Lung (tissue), 12 donors: ENCODE results near the gene PRSS48. TPM values are rescaled to one million over a fixed set of nuclear protein-coding genes. Genes with fewer than 3 reads are reported as not detected.

Experiments used
- ATAC-seq: fragments of 200-7000 bp; cut with Tn5 transposase; one replicate; pipeline ENCODE4 v1.9.1; 2020; ENCODE audit warnings: moderate number of reproducible peaks; ENCODE audit not compliant: insufficient read depth, low FRiP score
- DNase-seq, 3 donors: peaks; one replicate each; pipeline ENCODE4 v3.0.0-alpha.2; 2013 to 2017
- H3K27ac ChIP-seq, 2 donors: one replicate each; pipeline ENCODE4 v1.5.1; 2013; ENCODE audit warnings: mild to moderate bottlenecking in 2 of 2, moderate library complexity in 2 of 2, control low read depth in 1 of 2, inconsistent platforms in 1 of 2, low read depth in 1 of 2, low read length in 1 of 2
- H3K27me3 ChIP-seq, 3 donors: one replicate each; pipeline ENCODE4 v1.5.1; 2013; ENCODE audit warnings: low read length in 2 of 3; ENCODE audit not compliant: control insufficient read depth in 3 of 3, insufficient read depth in 3 of 3
- H3K36me3 ChIP-seq, 4 donors: one replicate each; pipeline ENCODE4 v1.5.1; 2013; ENCODE audit warnings: low read length in 4 of 4, mild to moderate bottlenecking in 1 of 4, moderate library complexity in 1 of 4; ENCODE audit not compliant: control insufficient read depth in 4 of 4, insufficient read depth in 4 of 4
- H3K4me1 ChIP-seq, 5 donors: one replicate each; pipeline ENCODE4 v1.5.1; 2013; ENCODE audit warnings: low read length in 5 of 5, mild to moderate bottlenecking in 2 of 5, moderate library complexity in 1 of 5; ENCODE audit not compliant: control insufficient read depth in 5 of 5, insufficient read depth in 5 of 5
- H3K4me3 ChIP-seq: one replicate; pipeline ENCODE4 v1.5.1; 2013; ENCODE audit warnings: mild to moderate bottlenecking, control low read depth, moderate library complexity
- H3K9ac ChIP-seq, 2 donors: one replicate each; pipeline ENCODE4 v1.5.1; 2013; ENCODE audit warnings: low read length in 2 of 2, control low read depth in 1 of 2; ENCODE audit not compliant: insufficient read depth in 1 of 2
- H3K9me3 ChIP-seq, 4 donors: one replicate each; pipeline ENCODE4 v1.5.1; 2013; ENCODE audit warnings: low read length in 3 of 4, mild to moderate bottlenecking in 1 of 4, moderate library complexity in 1 of 4; ENCODE audit not compliant: control insufficient read depth in 4 of 4, insufficient read depth in 3 of 4
- WGBS, 2 donors: extraction: QIAGEN DNeasy Blood & Tissue Kit; methylation state at CpG; one replicate each; pipeline ENCODE4 v1.1.7; 2013; 5-methylcytosine and 5-hydroxymethylcytosine counted together
- polyA plus RNA-seq, 2 donors: library from polyadenylated mRNA; stranded (reverse); fragments of 200-250 nt; gene quantifications; one replicate each; pipeline ENCODE4 v1.2.1, GENCODE V29; 2013
- total RNA-seq, 2 donors: library from RNA; depleted of rRNA in 1 of 2; stranded (reverse); fragments of >200 nt in 1 of 2; gene quantifications; one replicate each; pipeline ENCODE4 v1.2.1, GENCODE V29; 2014 to 2021
- TF ChIP-seq, protein P1 (sequence below): IDR thresholded peaks from 2 replicates; pipeline ENCODE4 v1.5.1; 2012; ENCODE audit warnings: mild to moderate bottlenecking; ENCODE audit errors: control extremely low read depth, extremely low read depth
- donor health status: control.
- donor health status: control.
- donor health status: Bipolar disorder and iron deficiency.
- donor health status: healthy.
- donor health status: DM: yes; HTN: yes; CAD: no.

Gene PRSS48
- total and polyA plus RNA-seq, 4 donors, result not detected

GRCh38 chr4:151263455-151263854, 13.5 kb upstream of the PRSS48 start:
- DNase-seq, result peak in 1 of 3 donors; percentile 8
- TF ChIP-seq, protein P1, sequence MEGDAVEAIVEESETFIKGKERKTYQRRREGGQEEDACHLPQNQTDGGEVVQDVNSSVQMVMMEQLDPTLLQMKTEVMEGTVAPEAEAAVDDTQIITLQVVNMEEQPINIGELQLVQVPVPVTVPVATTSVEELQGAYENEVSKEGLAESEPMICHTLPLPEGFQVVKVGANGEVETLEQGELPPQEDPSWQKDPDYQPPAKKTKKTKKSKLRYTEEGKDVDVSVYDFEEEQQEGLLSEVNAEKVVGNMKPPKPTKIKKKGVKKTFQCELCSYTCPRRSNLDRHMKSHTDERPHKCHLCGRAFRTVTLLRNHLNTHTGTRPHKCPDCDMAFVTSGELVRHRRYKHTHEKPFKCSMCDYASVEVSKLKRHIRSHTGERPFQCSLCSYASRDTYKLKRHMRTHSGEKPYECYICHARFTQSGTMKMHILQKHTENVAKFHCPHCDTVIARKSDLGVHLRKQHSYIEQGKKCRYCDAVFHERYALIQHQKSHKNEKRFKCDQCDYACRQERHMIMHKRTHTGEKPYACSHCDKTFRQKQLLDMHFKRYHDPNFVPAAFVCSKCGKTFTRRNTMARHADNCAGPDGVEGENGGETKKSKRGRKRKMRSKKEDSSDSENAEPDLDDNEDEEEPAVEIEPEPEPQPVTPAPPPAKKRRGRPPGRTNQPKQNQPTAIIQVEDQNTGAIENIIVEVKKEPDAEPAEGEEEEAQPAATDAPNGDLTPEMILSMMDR, result no peak
- Histone ChIP-seq H3K4me1 (peaks cover 0 to 17% (median 5%) of the 10 kb centered on the region in 5 donors), H3K9ac (no peak overlapping the region), H3K9me3 (no peaks in the 10 kb centered on the region), H3K4me3 (no peak overlapping the region), H3K27me3 (no peaks in the 10 kb centered on the region), H3K36me3 (no peaks in the 10 kb centered on the region), H3K27ac (no peak overlapping the region)
- ATAC-seq, result no peak
- 86 to 97% methylated on average over 2 of the region's 2 CpGs for WGBS, 2 donors

DNA sequence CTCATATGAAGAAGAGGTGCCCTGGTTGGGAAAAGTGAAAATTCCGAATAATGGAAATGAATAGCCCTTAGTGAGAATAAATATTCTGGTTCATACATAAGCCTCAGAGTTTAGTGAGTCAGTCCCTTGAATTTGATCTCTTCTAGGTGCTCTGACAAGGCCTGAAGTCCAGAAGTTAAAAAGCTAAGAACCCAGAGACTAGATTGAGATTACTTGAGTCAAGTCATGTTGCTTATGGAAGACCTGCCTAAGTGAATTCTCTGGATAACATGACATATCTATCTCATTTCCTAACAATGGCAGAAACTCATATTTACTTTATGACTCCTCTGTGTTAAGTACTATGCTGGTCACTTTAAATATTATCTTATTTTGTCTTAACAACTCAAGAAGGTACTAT, 10.5 kb upstream of the PRSS48 start:
- Histone ChIP-seq H3K27ac (no peak overlapping the region), H3K27me3 (no peaks in the 10 kb centered on the region), H3K4me1 (peaks cover 0 to 17% (median 4%) of the 10 kb centered on the region in 5 donors), H3K9me3 (no peaks in the 10 kb centered on the region), H3K9ac (no peak overlapping the region), H3K4me3 (no peak overlapping the region), H3K36me3 (no peaks in the 10 kb centered on the region)
- no peak for ATAC-seq
- 92 to 94% methylated on average over 1 of the region's 1 CpG for WGBS, 2 donors
- no peak for DNase-seq
- TF ChIP-seq, protein P1, result no peak

- 80 to 82% methylated on average over 4 of the region's 4 CpGs for WGBS, 2 donors
- Histone ChIP-seq H3K9ac (no peak overlapping the region), H3K9me3 (no peaks in the 10 kb centered on the region), H3K4me3 (no peak overlapping the region), H3K27ac (no peak overlapping the region), H3K4me1 (peaks cover 0 to 15% (median 4%) of the 10 kb centered on the region in 5 donors), H3K27me3 (no peaks in the 10 kb centered on the region), H3K36me3 (no peaks in the 10 kb centered on the region)
- DNase-seq (no peak), ATAC-seq (no peak)
- TF ChIP-seq, protein P1, result no peak
Measured at GRCh38 chr4:151267104-151267503, 9.9 kb upstream of the PRSS48 start.
